AG09309 (cell line): ENCODE results near the gene PRPF31.

Experiments
- DNase-seq: peaks from one replicate; pipeline ENCODE4 v3.0.0-alpha.2; 2010; ENCODE audit warnings: low read depth
- H3K4me3 ChIP-seq: 2 replicates; pipeline ENCODE4 v1.5.1; 2011; ENCODE audit warnings: mild to moderate bottlenecking, low read depth, low read length, moderate library complexity; ENCODE audit not compliant: control insufficient read depth
- TF ChIP-seq, protein P1 (sequence below): IDR thresholded peaks from 2 replicates; pipeline ENCODE4 v1.5.1; 2011; ENCODE audit warnings: mild to moderate bottlenecking, low read depth, low read length, inconsistent platforms; ENCODE audit not compliant: insufficient read depth, control insufficient read depth; ENCODE audit errors: missing control alignments

PRPF31 gene

DNA sequence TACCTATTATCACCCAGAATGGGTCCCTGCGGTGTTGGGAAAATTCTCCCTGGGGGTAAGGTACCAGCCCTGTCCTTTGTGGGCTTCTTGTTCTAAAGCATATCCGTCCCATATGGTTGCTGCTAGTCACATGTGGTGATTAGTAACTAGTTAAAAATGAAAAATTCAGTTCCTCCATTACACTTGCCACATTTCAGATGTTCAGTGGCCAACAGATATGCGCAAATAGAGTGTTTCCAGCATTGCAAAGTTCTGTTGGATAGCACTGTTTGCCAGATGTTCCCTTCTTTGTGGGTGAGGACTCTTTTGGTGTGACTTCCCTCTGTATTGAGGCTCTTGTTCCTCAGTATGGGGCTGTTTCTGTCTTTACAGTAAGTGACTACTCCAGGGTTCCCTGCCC is 25.8 kb downstream of the PRPF31 start:
- DNase-seq, result no peak
- TF ChIP-seq, protein P1, sequence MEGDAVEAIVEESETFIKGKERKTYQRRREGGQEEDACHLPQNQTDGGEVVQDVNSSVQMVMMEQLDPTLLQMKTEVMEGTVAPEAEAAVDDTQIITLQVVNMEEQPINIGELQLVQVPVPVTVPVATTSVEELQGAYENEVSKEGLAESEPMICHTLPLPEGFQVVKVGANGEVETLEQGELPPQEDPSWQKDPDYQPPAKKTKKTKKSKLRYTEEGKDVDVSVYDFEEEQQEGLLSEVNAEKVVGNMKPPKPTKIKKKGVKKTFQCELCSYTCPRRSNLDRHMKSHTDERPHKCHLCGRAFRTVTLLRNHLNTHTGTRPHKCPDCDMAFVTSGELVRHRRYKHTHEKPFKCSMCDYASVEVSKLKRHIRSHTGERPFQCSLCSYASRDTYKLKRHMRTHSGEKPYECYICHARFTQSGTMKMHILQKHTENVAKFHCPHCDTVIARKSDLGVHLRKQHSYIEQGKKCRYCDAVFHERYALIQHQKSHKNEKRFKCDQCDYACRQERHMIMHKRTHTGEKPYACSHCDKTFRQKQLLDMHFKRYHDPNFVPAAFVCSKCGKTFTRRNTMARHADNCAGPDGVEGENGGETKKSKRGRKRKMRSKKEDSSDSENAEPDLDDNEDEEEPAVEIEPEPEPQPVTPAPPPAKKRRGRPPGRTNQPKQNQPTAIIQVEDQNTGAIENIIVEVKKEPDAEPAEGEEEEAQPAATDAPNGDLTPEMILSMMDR, result no peak
- H3K4me3 ChIP-seq, result no peak overlapping the region

DNA sequence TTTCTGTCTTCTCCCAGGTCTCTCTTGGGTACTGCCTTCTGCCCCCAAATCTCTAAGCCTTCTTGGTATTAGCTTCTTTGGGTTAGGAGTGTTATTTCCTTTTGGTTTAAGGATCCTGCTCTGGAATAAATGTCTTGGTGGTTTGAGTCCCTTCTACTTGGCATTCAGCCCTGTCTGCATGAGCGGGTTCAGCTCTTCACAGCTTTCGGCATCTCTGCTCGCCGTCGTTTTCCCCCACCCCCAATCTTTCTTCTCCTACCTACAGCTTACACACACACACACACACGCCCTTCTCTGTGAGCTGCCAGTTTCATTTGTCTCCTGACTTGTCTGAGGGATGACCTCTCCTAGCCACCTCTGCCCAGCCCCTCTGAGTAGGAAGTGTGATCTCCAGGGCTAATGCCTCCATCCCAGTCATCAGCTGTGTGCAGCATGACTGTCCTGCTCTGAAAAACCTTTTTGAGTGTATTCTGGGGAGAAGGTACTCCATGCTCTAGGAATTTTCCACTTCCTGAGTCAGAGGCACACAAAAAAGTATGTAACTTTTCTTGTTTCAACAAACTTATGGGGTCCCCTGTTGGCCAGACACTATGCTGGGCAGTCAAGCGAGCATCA is 26.7 kb downstream of the PRPF31 start:
- no peak overlapping the region for H3K4me3 ChIP-seq
- no peak for DNase-seq
- TF ChIP-seq, protein P1, result no peak

DNA sequence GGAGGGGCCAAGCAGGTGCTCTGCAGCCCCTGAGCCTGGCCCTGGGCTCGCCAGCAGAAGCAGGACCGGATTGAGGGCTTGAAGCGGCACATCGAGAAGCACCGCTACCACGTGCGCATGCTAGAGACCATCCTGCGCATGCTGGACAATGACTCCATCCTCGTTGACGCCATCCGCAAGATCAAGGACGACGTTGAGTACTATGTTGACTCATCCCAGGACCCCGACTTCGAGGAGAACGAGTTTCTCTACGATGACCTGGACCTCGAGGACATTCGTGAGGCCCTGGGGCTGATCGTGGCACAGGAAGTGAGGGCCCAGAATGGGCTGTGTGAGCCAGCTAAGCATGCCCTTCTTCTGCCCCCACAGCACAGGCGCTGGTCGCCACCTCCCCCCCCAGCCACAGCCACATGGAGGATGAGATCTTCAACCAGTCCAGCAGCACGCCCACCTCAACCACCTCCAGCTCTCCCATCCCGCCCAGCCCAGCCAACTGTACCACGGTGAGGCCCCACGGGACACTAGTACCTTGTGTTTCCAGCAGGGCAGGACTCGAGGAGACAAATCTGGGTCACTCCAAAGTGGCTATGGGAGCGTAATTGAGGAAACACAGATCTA is 30.1 kb downstream of the PRPF31 start:
- DNase-seq, result no peak
- TF ChIP-seq, protein P1, result no peak
- no peak overlapping the region for H3K4me3 ChIP-seq

DNA sequence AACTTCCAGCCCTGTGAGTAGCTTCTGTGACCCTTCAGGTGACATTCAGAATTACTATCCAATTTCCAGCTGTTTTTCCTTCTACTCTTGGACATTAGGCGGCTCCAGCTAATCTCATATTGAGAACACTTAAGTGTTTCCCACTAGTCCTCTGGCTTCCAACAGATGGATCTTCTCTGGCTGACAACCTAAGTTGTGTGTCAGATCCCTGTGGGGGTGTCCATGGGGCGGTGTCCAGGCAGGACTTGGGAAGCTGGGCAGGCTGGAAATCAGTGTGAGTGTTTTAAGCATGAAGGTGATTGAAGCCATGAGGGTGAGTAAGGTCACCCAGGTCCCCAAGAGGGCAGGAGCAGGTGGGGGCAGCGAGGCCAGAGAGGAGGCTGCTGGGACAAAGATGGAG is 32.1 kb downstream of the PRPF31 start:
- no peak overlapping the region for H3K4me3 ChIP-seq
- TF ChIP-seq, protein P1, result no peak
- DNase-seq, result no peak

DNA sequence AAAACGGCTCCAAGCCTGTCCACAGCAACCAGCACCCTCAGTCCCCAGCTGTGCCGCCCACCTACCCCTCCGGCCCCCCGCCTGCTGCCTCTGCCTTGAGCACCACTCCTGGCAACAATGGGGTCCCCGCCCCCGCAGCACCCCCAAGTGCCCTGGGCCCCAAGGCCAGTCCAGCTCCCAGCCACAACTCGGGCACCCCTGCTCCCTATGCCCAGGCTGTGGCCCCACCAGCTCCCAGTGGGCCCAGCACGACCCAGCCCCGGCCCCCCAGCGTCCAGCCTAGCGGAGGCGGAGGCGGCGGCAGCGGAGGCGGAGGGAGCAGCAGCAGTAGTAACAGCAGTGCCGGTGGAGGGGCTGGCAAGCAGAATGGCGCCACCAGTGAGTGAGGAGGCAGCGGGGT is 32.6 kb downstream of the PRPF31 start:
- no peak overlapping the region for H3K4me3 ChIP-seq
- TF ChIP-seq, protein P1, result no peak
- no peak for DNase-seq

DNA sequence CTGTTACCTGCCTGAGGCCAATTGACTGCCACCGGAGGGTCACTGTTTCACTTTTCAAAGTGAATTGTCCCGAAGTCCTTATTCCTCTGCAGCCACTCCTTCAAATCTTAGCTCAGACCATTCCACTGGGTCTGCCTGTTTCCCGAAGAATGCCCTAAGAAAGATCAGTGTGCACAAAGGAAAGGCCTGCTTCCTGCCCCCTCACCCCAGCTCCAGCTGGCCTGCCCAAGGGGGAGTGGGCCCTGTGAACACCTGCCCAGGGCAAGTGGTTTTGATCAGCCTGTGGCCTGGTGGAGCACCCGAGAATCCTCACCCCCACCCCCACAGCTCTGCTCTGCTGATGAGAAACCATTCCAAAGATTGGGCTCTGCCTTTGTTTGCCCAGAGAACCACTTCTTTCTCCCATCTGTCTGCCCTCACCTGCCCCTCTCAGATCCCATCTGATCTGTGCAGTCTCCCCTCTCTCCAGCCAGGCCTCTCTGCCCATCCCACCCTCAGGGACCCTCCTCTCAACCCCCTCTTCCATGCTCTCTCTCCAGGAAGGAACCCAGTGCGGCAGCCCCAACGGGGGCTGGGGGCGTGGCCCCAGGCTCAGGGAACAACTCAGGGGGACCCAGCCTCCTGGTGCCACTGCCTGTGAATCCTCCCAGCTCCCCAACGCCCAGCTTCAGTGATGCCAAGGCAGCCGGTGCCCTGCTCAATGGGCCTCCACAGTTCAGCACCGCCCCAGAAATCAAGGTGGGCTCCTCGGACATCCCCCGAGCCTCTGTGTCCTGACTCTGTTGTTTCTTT is 33.7 kb downstream of the PRPF31 start:
- H3K4me3 ChIP-seq, result no peak overlapping the region
- TF ChIP-seq, protein P1, result no peak
- DNase-seq, result no peak
